Glomerular visceral epithelial cell (primary cell): Measurements from ENCODE around the gene GJC1.

Experiments
- DNase-seq: peaks from one replicate; pipeline ENCODE4 v3.0.0-alpha.2; 2016; ENCODE audit errors: extremely low spot score

The GJC1 gene

GRCh38 chr17:44801880-44802279, 28.2 kb downstream of the GJC1 start:
- DNase-seq, result no peak

DNA sequence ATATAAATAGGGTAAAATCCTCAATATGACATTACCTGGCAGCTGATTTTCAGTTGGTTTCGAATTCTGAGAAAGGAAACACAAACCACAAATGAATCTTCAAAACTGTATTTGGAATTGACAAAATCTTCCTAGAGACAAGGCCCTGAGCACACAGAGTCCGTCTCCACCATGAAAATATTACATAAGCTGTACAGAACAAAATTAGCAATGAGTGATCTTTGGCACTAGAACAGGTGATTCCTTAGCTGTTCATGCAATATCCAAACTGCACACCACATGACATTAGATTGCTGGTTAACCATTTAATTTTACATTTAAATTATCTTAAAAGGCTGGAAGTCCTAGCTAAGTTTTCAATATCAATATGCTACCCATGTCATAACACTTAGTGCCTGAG, 31.7 kb downstream of the GJC1 start:
- DNase-seq, result no peak

- DNase-seq, result no peak
Observed at GRCh38 chr17:44797802-44798201, 32.3 kb downstream of the GJC1 start.

DNA sequence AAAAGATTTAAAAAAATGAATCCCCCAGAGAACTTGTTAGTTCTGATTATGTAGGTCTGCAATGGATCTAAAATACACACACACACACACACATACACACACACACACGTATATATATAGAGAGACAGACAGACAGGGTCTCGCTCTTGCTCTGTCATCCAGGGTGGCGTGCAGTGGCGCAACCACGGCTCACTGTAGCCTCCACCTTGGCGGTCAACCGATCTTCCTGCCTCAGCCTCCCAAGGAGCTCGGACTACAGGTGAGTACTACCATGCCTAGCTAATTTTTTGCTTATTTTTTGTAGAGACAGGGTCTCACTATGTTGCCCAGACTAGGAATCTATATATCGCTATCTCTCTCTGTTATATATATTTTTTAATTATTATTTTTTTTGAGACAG, 33.4 kb downstream of the GJC1 start:
- DNase-seq, result no peak

DNA sequence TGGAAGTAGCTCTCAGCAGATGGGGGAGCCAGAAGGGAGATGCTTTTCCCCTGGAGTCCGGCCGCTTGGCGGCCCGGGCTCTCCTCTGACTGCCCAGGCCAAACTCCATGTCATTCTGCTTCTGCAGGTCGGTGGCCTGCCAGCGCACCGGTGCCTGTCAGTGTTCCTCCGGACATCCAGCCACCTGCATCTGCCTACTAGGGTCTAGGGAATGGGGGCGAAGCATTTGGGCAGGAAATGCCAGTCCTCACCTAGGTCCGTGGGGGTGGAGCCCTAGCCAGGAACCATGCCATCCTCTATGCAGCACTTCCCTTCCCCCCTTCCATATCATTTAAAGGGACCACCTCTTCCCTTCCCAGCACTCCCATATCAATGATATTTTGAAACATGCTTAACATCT, 34.2 kb downstream of the GJC1 start:
- no peak for DNase-seq

DNA sequence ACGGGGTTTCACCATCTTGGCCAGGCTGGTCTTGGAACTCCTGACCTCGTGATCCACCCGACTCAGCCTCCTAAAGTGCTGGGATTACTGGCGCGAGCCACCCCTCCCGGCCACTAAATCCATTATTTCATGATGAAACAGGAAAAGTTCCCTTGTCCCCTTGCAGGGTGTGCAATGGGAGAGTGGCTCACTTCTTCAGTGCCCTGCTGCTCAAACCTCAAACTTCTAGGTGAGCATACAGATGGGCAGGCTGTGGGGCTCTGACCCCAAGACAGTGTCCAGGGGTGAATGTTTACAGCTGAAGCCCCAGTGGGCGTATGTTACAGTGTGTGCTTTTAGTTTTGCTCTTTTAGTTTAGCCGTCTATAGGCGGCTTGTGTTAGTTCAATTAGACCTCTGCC, 34.7 kb downstream of the GJC1 start:
- DNase-seq, result no peak

GRCh38 chr17:44794851-44795413, 35.2 kb downstream of the GJC1 start:
- DNase-seq, result peak; percentile 78

GRCh38 chr17:44793885-44794842, 35.9 kb downstream of the GJC1 start:
- no peak for DNase-seq

DNA sequence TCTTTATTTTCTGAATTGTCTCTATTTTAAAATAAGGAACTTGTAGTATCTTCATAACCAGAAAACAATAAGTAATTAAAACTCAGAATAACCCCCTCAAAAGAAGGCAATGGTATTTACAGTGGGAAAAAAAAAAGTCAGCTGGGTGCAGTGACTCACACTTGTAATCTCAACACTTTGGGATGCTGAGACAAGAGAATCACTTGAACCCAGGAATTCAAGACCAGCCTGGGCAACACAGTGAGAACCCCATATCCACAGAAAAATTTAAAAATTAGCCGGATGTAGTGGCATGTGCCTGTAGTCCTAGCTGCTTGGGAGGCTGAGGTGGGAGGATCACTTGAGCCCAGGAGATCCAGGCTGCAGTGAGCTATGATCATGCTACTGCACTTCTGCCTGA, 37.8 kb downstream of the GJC1 start:
- DNase-seq, result no peak

GRCh38 chr17:44788139-44788538, 41.9 kb downstream of the GJC1 start:
- DNase-seq, result no peak

- DNase-seq, result no peak
Observed at GRCh38 chr17:44787271-44787940, 42.7 kb downstream of the GJC1 start.

- no peak for DNase-seq
Observed at GRCh38 chr17:44786551-44787081, 43.5 kb downstream of the GJC1 start.

- no peak for DNase-seq
Observed at GRCh38 chr17:44785921-44786320, 44.2 kb downstream of the GJC1 start.

DNA sequence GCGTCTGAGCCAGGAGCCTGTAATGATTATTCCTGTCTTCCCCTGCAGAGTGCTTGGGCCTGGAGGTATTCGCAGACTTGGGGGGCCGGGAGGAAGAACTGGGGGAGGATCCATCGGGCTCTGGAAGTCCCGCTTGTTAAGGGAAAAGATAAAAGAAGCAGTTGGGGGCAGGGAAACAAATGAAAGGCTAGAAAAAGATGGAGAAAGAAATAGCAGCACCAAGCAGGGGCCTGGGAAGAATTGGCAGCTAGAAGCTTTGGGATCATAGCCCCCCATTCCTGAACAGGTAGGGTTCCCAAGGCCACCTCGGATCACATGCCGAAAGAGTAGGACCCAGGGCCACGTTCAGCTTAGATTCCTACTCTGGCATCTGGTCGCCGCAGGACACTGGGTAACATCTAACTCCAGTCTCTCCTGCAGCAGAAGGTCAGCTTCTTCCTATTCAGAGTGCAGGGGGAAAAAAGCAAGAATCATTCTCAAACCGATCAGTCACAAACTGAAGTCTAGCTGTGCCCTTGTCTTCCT, 47.7 kb downstream of the GJC1 start:
- no peak for DNase-seq

DNA sequence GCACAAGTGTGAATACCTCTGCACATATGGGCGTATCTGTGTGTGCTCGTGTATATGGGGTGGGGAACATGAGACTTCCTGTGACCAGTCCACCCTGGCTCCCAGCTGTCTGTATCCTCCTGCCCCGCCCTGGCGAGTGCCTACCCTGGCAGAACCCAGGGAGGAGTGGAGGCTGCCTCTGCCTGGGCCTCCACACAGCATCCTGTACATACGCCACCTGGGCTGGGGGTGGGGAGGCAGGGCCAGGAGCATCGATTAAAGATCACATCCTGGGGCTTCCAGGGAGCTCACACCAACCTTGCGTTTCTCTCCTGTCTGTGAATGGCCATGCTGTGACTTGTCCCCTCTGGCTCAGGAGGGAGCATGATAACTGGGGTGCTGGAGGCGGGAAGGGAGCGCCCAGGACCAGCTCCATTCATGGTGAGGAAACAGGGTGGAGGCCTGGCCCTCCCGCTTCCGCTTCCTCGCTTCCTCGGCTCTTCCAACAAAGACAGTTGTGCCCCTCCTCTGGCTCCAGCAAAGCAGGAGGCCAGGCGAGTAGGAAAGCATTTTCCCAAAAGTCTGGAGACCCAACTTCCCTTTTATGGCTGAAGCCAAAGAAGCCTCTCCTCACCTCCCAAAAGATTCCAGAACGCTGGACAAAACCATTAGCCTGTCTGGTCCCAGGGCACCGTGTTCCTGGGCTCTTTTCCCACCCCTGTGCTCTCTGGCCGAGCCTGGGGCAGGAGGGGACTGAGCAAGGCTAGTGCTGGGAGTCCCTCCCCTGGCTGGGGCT, 48.3 kb downstream of the GJC1 start:
- no peak for DNase-seq

- DNase-seq, result no peak
Observed at GRCh38 chr17:44780845-44781480, 49.1 kb downstream of the GJC1 start.

DNA sequence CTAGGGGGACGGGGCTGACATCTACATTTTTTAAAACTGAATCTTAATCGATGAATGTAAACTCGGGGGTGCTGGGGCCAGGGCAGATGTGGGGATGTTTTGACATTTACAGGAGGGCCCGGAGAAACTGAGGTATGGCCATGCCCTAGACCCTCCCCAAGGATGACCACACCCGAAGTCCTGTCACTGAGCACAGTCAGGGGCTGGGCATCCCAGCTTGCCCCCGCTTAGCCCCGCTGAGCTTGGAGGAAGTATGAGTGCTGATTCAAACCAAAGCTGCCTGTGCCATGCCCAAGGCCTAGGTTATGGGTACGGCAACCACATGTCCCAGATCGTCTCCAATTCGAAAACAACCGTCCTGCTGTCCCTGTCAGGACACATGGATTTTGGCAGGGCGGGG, 49.9 kb downstream of the GJC1 start:
- DNase-seq, result no peak

DNA sequence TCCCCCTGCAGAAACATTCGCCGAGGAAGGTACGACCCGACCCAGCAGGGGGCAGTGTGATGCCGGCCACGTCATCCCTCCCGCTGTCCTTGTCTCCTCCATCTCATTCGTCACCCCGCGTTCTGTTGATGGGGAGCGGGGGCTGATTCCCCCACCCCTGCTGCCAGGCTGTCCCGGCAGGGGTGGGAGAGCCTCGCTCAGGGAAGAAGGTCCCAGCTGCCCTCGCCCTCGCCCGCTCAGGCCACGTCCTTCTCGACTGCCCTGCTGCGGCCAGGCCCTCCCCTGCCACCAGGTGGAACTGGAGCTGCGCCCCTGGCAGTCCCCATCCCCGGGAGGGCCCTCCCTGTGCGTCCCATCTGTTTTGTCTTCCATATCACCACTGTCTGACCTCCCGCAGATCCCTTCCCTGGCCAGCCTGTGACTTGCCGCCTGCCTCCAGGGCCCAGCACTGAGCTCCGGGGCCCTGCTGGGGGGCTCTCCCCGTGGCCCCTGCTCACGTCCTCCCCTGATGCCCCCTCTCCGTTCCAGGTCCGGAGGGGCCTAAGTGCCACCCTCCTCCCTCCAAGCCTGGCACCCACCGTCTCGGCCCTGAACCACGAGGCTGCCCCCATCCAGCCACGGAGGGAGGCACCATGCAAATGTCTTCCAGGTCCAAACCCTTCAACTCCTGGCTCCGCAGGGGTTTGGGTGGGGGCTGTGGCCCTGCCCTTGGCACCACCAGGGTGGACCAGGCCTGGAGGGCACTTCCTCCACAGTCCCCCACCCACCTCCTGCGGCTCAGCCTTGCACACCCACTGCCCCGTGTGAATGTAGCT, 50.7 kb downstream of the GJC1 start:
- DNase-seq, result peak; percentile 79

- no peak for DNase-seq
Observed at GRCh38 chr17:44778656-44779210, 51.4 kb downstream of the GJC1 start.
